GM03348 (cell line): ENCODE data around the gene GLRX5.
A peak's percentile ranks its signal among the peaks of the same experiment; 100 is the strongest.
"Not testable (repeated sequence)": the region's sequence is repeated elsewhere in the genome, so short reads cannot be mapped to it uniquely, and the experiment has no call there.

ENCODE experiments used
- DNase-seq: peaks from one replicate; pipeline ENCODE4 v3.0.0; 2012; ENCODE audit warnings: low spot score

GLRX5 gene

GRCh38 chr14:95499354-95499750 is 35.5 kb upstream of the GLRX5 start:
- no peak for DNase-seq

GRCh38 chr14:95500201-95500681 is 34.6 kb upstream of the GLRX5 start:
- no peak for DNase-seq

DNA sequence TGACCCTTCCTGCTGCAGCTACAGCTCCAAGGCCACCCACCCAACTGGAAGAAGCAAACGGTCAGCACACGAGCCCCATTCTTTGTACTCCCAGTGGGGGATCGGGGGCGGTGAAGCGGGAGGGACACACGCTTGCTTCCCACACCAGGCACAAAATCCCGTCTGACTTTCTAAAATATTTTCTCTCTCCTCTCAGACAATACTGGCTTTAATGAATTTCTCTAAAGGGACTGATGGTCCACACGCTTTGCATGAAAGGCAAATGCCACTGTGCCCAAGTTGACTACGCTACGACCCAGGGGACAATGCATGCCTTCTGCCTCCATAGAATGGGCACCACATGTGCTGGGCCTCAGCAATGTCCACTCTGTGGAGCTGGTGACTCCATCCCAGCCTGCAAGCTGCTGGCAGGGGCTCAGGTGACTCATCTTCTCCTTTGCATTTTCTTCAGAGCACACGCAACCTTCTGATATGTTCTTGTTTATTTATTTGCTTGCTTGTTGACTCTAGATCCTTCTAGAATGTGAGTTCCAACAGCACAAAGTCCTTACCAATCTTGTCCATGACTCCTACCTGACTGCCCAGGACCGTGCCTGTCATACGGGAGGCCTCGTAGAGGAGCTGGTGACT is 34.0 kb upstream of the GLRX5 start:
- peak; percentile 88 for DNase-seq

- no peak for DNase-seq
Observed at GRCh38 chr14:95502381-95502950, 32.4 kb upstream of the GLRX5 start.

DNA sequence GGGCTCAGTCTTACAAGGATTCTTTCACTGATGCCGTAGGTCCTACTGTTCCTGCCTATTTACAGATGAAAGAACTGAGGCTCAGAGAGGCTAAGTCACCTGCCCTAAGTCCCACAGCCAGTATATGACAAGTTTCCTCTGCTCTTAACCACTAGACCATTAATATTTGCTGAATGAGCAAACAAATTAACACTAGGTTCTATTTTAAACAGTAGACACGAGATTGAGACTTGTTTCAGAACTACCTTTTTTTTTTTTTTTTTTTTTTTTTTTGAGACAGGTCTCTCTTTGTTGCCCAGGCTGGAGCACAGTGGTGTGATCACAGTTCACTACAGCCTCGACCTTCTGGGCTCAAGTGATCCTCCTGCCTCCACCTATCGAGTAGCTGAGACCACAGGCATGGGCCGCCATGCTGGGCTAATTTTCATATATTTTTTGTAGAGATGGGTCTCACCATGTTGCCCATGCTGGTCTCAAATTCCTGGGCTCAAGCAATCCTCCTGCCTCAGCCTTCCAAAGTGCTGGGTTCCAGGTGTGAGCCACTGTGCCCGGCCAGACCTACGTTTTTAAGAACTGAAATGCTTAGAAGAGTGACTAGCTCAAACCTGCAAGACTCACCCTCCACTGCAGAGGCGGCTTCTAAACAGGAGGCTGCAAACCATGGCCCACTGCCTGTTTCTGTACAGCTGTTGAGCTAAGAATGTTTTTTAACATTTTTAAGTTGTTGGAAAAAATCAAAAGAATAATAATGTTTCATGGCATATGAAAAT is 31.3 kb upstream of the GLRX5 start:
- DNase-seq = no peak

DNA sequence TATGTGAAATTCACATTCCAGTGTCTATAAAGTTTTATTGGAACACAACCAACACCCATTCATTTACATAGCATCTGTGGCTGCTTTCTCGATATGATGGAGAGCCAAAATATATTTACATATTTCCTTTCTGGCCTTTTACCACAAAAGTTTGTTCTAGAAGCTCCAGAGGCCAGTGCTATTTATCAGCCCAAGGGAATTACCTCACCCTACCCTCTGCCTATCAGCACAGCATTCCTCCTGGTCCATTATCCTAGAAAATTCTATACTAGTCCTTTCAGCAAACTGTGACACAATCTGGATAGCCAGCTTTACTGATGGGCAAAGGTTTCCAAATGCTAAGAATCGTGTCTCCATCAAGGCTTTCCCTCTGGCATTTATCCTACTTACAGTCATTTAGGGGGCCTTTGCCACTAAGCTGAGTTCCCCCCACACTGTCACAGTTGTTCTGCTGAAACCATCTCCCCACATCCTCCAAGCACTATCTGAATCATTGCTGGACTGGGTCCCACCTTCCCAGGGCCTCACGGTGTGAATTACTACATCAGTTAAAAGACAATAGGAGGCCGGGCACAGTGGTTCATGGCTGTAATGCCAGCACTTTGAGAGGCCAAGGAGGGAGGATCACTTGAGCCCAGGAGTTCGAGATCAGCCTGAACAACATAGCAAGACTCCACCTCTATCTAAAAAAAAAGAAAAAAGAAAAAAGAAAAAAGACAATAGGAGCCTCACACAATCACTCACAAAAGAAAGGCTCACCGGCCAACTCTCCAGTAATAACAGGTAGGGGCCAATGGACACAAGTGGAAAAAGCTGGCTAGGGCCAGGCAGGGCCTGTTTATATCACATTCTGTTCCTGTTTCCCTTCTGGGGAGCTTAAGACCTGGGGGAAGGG is 30.5 kb upstream of the GLRX5 start:
- no peak for DNase-seq

GRCh38 chr14:95505030-95505589 is 29.7 kb upstream of the GLRX5 start:
- DNase-seq = no peak

GRCh38 chr14:95507174-95507573 is 27.7 kb upstream of the GLRX5 start:
- DNase-seq = peak; percentile 93

- DNase-seq = peak; percentile 77
Observed at GRCh38 chr14:95507701-95508103, 27.1 kb upstream of the GLRX5 start.

- no peak for DNase-seq
Observed at GRCh38 chr14:95508377-95508776, 26.5 kb upstream of the GLRX5 start.

DNA sequence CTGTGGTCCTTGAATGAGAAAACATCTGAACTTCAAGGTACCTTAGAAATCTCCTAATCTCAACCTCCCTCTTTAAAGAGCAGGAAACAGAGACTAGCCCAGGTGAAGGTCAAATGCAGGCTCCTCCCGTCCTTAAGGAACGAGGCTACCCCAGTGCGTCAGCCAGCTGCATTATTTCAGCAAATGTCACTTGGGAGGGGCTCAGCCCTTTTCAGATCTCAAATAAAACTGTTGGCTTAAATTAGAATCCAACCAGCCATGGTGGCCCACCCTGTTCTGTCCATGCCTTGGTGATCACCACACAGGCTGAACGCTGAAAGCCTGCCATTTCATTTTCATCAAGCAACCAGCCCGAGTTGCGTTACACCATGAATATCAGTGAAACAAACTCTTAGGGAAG is 25.4 kb upstream of the GLRX5 start:
- no peak for DNase-seq

DNA sequence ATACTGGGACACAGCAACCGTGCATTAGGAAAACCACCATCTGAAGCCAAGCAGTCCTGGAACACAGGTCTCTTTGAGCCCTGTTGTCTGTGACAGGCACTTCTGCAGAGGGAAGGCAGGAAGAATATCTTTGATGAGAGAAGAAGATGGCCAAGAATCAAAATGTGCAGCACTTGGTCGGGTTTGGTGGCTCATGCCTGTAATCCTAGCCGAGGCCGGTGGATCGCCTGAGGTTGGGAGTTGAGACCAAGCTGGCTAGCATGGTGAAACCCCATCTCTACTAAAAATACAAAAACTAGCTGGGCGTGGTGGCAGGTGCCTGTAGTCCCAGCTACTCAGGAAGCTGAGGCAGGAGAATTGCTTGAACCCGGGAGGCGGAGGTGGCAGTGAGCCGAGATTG is 24.5 kb upstream of the GLRX5 start:
- not testable (repeated sequence) for DNase-seq

DNA sequence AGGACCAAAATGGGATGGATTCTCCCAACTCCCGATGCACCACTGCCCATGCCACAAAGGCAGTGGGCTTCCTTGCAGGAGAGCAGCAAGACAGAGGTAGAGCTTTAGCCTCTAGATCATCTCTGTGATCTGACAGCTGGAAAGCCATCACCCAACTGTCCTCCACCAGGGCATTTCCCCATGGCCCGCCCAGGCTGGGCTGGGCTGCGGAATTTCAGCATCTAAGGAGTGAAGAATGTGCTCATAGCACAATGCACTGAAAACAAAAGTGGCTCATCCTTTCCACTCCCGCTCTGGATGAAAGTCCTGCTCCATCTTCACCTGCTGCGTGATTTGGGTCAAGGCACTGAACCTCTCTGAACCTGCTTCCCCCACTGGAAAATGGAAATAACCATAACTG is 24.0 kb upstream of the GLRX5 start:
- no peak for DNase-seq

DNA sequence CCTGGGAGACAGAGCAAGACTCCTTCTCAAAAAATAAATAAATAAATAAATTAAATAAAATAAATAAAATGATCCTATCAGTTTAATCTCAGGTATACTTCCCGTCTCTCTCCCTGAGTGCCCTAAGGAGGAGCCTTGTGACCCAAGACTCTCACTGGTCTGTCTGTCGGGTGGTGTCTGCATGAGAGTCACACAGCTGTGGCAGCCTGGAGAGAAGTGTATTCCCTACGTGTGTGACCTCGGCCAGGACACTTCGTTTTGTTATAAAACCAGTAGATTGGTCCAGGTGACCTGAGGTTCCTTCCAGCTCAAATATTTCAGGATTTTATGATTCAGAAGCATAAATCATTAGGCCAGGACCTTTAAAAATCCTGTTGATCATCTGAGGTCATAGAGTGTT is 23.2 kb upstream of the GLRX5 start:
- no peak for DNase-seq

GRCh38 chr14:95513291-95513690 is 21.6 kb upstream of the GLRX5 start:
- no peak for DNase-seq

GRCh38 chr14:95514131-95515079 is 20.4 kb upstream of the GLRX5 start:
- no peak for DNase-seq

DNA sequence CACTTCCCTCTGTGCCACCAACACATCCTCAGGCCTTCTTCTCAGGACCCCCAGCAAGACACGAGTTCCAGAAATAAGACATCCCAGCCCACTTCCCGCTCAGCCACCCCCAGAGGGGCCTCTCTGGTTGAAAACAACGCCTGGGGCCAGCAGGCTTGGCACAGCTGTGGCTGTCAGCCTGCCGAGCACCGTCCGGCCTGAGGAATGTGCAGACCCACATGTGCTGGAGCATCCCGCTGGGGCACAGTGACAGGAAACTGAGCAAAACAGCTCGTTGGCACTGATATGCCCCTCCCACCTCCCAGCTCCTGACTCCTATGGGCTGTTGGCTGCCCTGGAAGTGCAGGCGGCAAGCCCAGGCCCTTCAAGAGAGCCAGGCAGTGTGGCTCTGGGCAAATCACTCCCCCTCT is 19.8 kb upstream of the GLRX5 start:
- DNase-seq = peak; percentile 53

DNA sequence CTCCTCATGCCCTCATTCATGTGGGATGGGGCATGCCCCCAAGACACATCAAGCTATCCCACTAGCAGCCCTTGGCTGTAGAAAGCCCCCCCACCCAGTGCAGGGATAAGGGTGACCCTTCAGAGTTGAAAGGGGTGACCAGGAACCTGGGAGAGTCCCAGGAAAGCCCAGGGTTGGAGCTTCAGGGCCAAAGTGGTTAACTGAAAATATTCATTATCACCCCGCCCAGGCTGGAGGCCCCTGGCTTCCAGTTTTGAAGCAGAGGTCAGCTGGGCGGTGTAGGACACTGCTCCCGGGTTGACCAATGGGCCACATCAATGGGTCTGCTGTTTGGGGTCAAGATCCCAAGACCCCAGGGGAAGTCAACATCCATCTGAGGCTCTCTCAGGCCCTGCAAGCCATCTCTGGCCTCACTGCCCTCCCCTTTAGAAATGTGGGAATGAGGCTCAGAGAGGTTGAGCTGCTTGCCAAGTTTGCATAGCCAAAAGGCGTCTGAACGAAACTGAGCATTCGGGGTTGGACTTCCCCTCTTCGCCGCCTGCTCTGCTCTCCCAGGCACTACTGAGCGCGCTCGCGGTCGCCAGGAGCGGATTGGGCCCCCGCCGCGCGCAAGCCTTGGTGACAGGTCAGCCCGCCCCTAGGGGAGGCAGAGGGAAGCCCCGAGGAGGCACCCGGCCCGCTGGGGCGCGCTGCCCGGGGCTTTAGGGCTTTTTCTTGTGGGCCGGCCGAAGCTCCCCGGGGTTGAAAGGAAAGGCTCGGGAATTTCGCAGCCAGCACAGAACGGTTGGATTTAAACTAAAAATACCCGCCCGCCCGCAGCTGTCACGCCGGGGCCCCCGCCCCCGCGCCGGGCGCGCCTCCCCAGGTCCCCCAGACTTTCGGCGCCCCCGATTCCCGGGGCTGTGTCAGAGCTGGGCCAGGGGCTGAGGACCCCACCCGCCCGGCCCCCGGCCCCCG is 19.0 kb upstream of the GLRX5 start:
- DNase-seq = peak; percentile 74

GRCh38 chr14:95516554-95517181 is 18.2 kb upstream of the GLRX5 start, which contains the start of gene SYNE3:
Gene SYNE3, minus strand, starts transcription at chr14:95516650. Its CDS starts 40,829 bp downstream, at chr14:95475821.
- peak; percentile 91 for DNase-seq
